Ovary (tissue), 3 donors: ENCODE measurements around the gene ELF5.

Experiments used
- EP300 ChIP-seq: sonication (generic); formaldehyde crosslinking; IDR thresholded peaks from one replicate; pipeline ENCODE4 v1.6.1; 2017; ENCODE audit warnings: antibody characterized with exemption
- POLR2A ChIP-seq: fragments of 450-650 bp; IDR thresholded peaks from one replicate; pipeline ENCODE4 v1.6.1; 2017; ENCODE audit warnings: antibody characterized with exemption, mild to moderate bottlenecking, moderate library complexity
- TF ChIP-seq, protein P1 (sequence below), 3 donors: fragments of 450-650 bp in 2 of 3; fragments of 200-600 bp in 1 of 3; IDR thresholded peaks; one replicate each; pipeline versions ENCODE4 v1.5.1 to v1.8.0; 2016 to 2022; ENCODE audit warnings: antibody characterized with exemption in 3 of 3, mild to moderate bottlenecking in 1 of 3
- donor health status: DM: no; HTN: no; CAD: no.

DNA sequence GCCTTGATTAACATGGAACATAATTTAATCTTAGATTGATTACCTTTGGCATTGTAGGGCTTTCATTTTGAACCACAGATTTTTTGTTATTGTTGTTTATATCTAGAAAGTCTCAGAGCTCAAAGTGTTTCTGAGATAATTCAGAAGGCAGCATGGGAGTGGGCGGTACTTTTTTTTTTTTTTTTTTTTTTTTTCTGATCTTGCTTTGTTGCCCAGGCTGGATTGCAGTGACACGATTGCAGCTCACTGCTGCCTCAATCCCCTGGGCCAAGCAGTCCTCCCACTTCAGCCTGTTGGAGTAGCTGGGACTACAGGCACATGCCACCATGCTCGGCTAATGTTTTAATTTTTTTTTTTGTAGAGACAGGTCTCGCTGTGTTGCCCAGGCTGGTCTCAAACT lies 53.3 kb downstream of the ELF5 start:
- TF ChIP-seq POLR2A: no peak
- TF ChIP-seq, protein P1, sequence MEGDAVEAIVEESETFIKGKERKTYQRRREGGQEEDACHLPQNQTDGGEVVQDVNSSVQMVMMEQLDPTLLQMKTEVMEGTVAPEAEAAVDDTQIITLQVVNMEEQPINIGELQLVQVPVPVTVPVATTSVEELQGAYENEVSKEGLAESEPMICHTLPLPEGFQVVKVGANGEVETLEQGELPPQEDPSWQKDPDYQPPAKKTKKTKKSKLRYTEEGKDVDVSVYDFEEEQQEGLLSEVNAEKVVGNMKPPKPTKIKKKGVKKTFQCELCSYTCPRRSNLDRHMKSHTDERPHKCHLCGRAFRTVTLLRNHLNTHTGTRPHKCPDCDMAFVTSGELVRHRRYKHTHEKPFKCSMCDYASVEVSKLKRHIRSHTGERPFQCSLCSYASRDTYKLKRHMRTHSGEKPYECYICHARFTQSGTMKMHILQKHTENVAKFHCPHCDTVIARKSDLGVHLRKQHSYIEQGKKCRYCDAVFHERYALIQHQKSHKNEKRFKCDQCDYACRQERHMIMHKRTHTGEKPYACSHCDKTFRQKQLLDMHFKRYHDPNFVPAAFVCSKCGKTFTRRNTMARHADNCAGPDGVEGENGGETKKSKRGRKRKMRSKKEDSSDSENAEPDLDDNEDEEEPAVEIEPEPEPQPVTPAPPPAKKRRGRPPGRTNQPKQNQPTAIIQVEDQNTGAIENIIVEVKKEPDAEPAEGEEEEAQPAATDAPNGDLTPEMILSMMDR (IDR thresholded peaks at IDR 0.05): no peak
- TF ChIP-seq EP300: no peak
